HepG2 (cell line): ENCODE results near the gene CMTM1. TPM values are rescaled to one million over a fixed set of nuclear protein-coding genes. Genes with fewer than 3 reads are reported as not detected.

ENCODE experiments used
- CHD4 ChIP-seq: fragments of 200-600 bp; sonication (generic); IDR thresholded peaks from 2 replicates; pipeline ENCODE4 v1.7.0; 2017; ENCODE audit warnings: mild to moderate bottlenecking, low read length, borderline replicate concordance
- CREB1 ChIP-seq, 2 experiments: fragments of 450-650 bp in 1 of 2; IDR thresholded peaks; 2 replicates each; pipeline ENCODE4 v1.6.1; 2016 to 2017; ENCODE audit warnings: control low read depth in 1 of 2, mild to moderate bottlenecking in 1 of 2, missing compliant biosample characterization in 1 of 2, missing genetic modification characterization in 1 of 2
- MTF2 ChIP-seq: sonication (generic); formaldehyde crosslinking; IDR thresholded peaks from 2 replicates; pipeline ENCODE4 v1.5.0; 2020; ENCODE audit warnings: missing genetic modification reagents, borderline replicate concordance
- NCOA5 ChIP-seq: sonication (generic); formaldehyde crosslinking; IDR thresholded peaks from 2 replicates; pipeline ENCODE4 v1.4.0; 2020; ENCODE audit warnings: missing genetic modification reagents
- PHB2 ChIP-seq: fragments of 450-650 bp; IDR thresholded peaks from 2 replicates; pipeline ENCODE4 v1.6.1; 2018; ENCODE audit not compliant: partially characterized antibody
- RELA ChIP-seq: sonication (generic); formaldehyde crosslinking; IDR thresholded peaks from 2 replicates; pipeline ENCODE4 v1.4.0; 2020; ENCODE audit warnings: missing genetic modification reagents
- RFX5 ChIP-seq: IDR thresholded peaks from 2 replicates; pipeline ENCODE4 v1.6.1; 2011; ENCODE audit warnings: low read depth, low read length, improper control_type of control experiment
- SMARCC2 ChIP-seq: fragments of 450-650 bp; IDR thresholded peaks from 2 replicates; pipeline ENCODE4 v1.6.1; 2017; ENCODE audit warnings: antibody characterized with exemption, mild to moderate bottlenecking
- ZEB1 ChIP-seq: IDR thresholded peaks from 2 replicates; pipeline ENCODE4 v1.6.1; 2012; ENCODE audit warnings: mild to moderate bottlenecking, low read depth, inconsistent platforms; ENCODE audit not compliant: insufficient replicate concordance
- ZNF335 ChIP-seq: sonication (generic); formaldehyde crosslinking; IDR thresholded peaks from 2 replicates; pipeline ENCODE4 v1.4.0; 2020; ENCODE audit warnings: missing genetic modification reagents
- ZNF570 ChIP-seq: sonication (generic); formaldehyde crosslinking; IDR thresholded peaks from 2 replicates; pipeline ENCODE4 v1.4.0; 2020; ENCODE audit warnings: mild to moderate bottlenecking, missing genetic modification reagents, borderline replicate concordance
- ZNF615 ChIP-seq: sonication (generic); formaldehyde crosslinking; IDR thresholded peaks from 2 replicates; pipeline ENCODE4 v1.5.0; 2020; ENCODE audit warnings: mild to moderate bottlenecking, missing genetic modification reagents, borderline replicate concordance
- ZNF776 ChIP-seq: sonication (generic); formaldehyde crosslinking; IDR thresholded peaks from 2 replicates; pipeline ENCODE4 v1.4.0; 2020; ENCODE audit warnings: mild to moderate bottlenecking, missing genetic modification reagents
- polyA plus RNA-seq, 8 experiments: library from polyadenylated mRNA; depleted of rRNA in 3 of 8; stranded (reverse) in 7 of 8; unstranded in 1 of 8; fragments of >200 nt; fragmentation: Illumina TruSeq in 4 of 8; extraction: Trizol in 4 of 8; gene quantifications; 2 replicates each; pipeline versions ENCODE4 v1.2.1 to v1.2.3, GENCODE V29; 2011 to 2016; ENCODE audit warnings: low read depth in 4 of 8, missing spikeins in 1 of 8, mixed read lengths in 1 of 8; ENCODE audit not compliant: insufficient read depth in 1 of 8
- total RNA-seq, 5 experiments: library from RNA; depleted of rRNA; stranded (reverse); fragments of >200 nt; fragmentation: Illumina TruSeq; extraction: Trizol; gene quantifications; 2 replicates each; pipeline ENCODE4 v1.2.3, GENCODE V29; 2016; ENCODE audit warnings: low read depth in 1 of 5
- TF ChIP-seq, protein P1 (sequence below): sonication (generic); formaldehyde crosslinking; IDR thresholded peaks from 2 replicates; pipeline ENCODE4 v1.8.1; 2023; ENCODE audit warnings: mild to moderate bottlenecking, moderate library complexity, missing genetic modification reagents
- TF ChIP-seq, protein P2 (sequence below): sonication (generic); formaldehyde crosslinking; IDR thresholded peaks from 2 replicates; pipeline ENCODE4 v1.8.1; 2023; ENCODE audit warnings: mild to moderate bottlenecking, inconsistent platforms, moderate library complexity, missing genetic modification reagents, borderline replicate concordance
- TF ChIP-seq, protein P3 (sequence below): IDR thresholded peaks from 2 replicates; pipeline ENCODE4 v1.6.1; 2018; ENCODE audit warnings: missing genetic modification reagents
- TF ChIP-seq, protein P4 (sequence below): sonication (generic); formaldehyde crosslinking; IDR thresholded peaks from 2 replicates; pipeline ENCODE4 v1.9.0; 2021; ENCODE audit warnings: missing genetic modification reagents, borderline replicate concordance
- TF ChIP-seq, protein P5 (sequence below): sonication (generic); formaldehyde crosslinking; IDR thresholded peaks from 2 replicates; pipeline ENCODE4 v1.4.0; 2020; ENCODE audit warnings: mild to moderate bottlenecking, missing genetic modification reagents

The CMTM1 gene
- total and polyA plus RNA-seq, 2 of the 13 experiments (the other 11 are each of a cell fraction or from before 2014, with no cell fraction given), result 1.7 to 2.9 TPM

DNA sequence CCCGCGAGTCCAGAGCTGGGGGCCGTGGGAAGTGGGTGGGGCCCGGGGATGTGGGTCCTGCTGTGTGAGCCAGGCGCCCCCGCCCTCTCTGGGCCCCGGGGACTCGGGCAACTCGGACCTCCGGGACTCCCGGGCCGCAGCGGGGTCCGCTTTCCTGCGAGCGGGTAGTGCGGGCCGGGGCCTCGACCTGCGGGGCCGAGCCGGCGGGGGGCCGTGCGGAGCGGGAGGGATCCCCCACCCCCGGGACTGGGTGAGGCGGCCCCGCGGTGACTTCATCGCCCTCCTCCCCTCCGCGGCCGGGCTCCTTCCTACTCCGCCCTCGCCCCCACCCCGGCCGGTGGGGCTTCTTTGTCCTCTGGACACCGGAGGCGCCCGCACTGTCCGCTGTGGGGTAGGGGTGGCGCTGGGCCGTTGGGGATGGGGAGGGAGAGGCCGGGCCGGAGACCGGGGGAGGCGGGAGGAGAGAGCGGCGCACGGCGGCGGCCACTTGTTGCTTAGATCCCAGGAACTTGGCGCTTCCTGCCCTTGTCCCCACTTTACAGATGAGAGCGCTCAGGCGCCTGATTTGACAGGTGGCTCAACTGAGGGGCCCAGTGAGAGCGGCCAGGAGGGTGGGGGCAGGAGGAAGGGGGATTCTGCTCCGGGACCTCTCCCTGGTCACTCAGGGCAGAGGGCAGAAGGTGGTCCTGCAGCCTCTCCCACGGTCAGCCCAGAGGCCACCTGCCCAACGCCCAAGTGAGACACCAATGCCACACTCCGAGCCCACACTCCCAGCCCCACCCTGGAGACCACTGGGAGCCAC lies 39.1 kb downstream of the CMTM1 start (continued):
- TF ChIP-seq, protein P1, sequence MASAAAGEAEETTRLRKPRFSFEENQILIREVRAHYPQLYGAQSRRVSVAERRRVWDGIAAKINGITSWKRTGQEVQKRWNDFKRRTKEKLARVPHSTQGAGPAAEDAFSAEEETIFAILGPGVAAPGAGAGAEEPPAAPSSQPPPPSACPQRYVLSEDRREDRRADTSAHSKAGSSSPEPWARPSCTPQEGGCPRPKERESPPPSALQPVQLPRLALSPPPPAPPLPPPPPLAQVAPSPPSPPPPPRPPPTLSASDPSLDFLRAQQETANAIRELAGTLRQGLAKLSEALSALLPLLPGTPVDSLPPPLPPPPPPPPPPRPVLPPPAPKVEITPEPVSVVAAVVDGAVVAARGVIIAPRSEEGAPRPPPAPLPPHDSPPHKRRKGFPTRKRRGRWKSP (CRISPR knock-in tag), result no peak
- TF ChIP-seq ZNF776 (no peak), CREB1 (IDR thresholded peaks at IDR 0.05) (no peak), CREB1 (CRISPR knock-in tag; IDR thresholded peaks at IDR 0.05) (no peak), ZNF615 (no peak), ZNF570 (CRISPR knock-in tag) (no peak), MTF2 (CRISPR knock-in tag) (no peak), PHB2 (no peak), SMARCC2 (no peak), NCOA5 (CRISPR knock-in tag) (no peak), RELA (CRISPR knock-in tag) (0 out of 2 replicates have a peak, but pooled peaks have one; percentile 2), RFX5 (no peak), ZEB1 (no peak), CHD4 (0 out of 2 replicates have a peak, but pooled peaks have one; percentile 40), ZNF335 (no peak)
- TF ChIP-seq, protein P2, sequence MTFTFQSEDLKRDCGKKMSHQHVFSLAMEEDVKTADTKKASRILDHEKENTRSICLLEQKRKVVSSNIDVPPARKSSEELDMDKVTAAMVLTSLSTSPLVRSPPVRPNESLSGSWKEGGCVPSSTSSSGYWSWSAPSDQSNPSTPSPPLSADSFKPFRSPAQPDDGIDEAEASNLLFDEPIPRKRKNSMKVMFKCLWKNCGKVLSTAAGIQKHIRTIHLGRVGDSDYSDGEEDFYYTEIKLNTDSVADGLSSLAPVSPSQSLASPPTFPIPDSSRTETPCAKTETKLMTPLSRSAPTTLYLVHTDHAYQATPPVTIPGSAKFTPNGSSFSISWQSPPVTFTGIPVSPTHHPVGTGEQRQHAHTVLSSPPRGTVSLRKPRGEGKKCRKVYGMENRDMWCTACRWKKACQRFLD (CRISPR knock-in tag), result no peak
- TF ChIP-seq, protein P3, sequence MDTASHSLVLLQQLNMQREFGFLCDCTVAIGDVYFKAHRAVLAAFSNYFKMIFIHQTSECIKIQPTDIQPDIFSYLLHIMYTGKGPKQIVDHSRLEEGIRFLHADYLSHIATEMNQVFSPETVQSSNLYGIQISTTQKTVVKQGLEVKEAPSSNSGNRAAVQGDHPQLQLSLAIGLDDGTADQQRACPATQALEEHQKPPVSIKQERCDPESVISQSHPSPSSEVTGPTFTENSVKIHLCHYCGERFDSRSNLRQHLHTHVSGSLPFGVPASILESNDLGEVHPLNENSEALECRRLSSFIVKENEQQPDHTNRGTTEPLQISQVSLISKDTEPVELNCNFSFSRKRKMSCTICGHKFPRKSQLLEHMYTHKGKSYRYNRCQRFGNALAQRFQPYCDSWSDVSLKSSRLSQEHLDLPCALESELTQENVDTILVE, result 0 out of 2 replicates have a peak, but pooled peaks have one; percentile 13
- TF ChIP-seq, protein P4, sequence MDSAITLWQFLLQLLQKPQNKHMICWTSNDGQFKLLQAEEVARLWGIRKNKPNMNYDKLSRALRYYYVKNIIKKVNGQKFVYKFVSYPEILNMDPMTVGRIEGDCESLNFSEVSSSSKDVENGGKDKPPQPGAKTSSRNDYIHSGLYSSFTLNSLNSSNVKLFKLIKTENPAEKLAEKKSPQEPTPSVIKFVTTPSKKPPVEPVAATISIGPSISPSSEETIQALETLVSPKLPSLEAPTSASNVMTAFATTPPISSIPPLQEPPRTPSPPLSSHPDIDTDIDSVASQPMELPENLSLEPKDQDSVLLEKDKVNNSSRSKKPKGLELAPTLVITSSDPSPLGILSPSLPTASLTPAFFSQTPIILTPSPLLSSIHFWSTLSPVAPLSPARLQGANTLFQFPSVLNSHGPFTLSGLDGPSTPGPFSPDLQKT (CRISPR knock-in tag), result no peak
- TF ChIP-seq, protein P5, sequence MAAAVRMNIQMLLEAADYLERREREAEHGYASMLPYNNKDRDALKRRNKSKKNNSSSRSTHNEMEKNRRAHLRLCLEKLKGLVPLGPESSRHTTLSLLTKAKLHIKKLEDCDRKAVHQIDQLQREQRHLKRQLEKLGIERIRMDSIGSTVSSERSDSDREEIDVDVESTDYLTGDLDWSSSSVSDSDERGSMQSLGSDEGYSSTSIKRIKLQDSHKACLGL (CRISPR knock-in tag), result no peak
